Cortex of kidney (tissue), 1 donor: ENCODE measurements around the gene KRTAP10-5.
"Not testable (repeated sequence)": the region's sequence is repeated elsewhere in the genome, so short reads cannot be mapped to it uniquely, and the experiment has no call there.

Source experiments
- DNase-seq: peaks from one replicate; lab custom pipeline; 2025; lab: John Stamatoyannopoulos, UW

KRTAP10-5 gene

GRCh38 chr21:44590897-44591800 lies 10.7 kb upstream of the KRTAP10-5 start:
- not testable (repeated sequence) for DNase-seq

GRCh38 chr21:44590311-44590721 lies 9.9 kb upstream of the KRTAP10-5 start:
- DNase-seq = no peak

GRCh38 chr21:44589586-44590305 lies 9.3 kb upstream of the KRTAP10-5 start:
- DNase-seq = no peak

GRCh38 chr21:44589094-44589493 lies 8.7 kb upstream of the KRTAP10-5 start:
- no peak for DNase-seq

GRCh38 chr21:44585892-44586291 lies 5.5 kb upstream of the KRTAP10-5 start:
- DNase-seq = no peak

- DNase-seq = no peak
Measured at GRCh38 chr21:44583800-44584147, 3.4 kb upstream of the KRTAP10-5 start.

- DNase-seq = no peak
Measured at GRCh38 chr21:44583089-44583799, 2.8 kb upstream of the KRTAP10-5 start.

- no peak for DNase-seq
Measured at GRCh38 chr21:44582055-44582454, 1.7 kb upstream of the KRTAP10-5 start.

- DNase-seq = no peak
Measured at GRCh38 chr21:44581158-44581557, 754 bp upstream of the KRTAP10-5 start.

- DNase-seq = no peak
Measured at GRCh38 chr21:44579833-44580144, 615 bp downstream of the KRTAP10-5 start.

- DNase-seq = no peak
Measured at GRCh38 chr21:44579056-44579832, 1.2 kb downstream of the KRTAP10-5 start.

GRCh38 chr21:44578371-44579055 lies 1.9 kb downstream of the KRTAP10-5 start:
- no peak for DNase-seq

GRCh38 chr21:44576025-44576420 lies 4.4 kb downstream of the KRTAP10-5 start:
- DNase-seq = no peak

GRCh38 chr21:44575307-44576024 lies 4.9 kb downstream of the KRTAP10-5 start:
- DNase-seq = no peak

- no peak for DNase-seq
Measured at GRCh38 chr21:44574457-44575306, 5.7 kb downstream of the KRTAP10-5 start.

- not testable (repeated sequence) for DNase-seq
Measured at GRCh38 chr21:44573630-44574456, 6.6 kb downstream of the KRTAP10-5 start, which contains the start of gene KRTAP10-4. Gene KRTAP10-4, plus strand, starts transcription at chr21:44573729. Its CDS starts 30 bp downstream, at chr21:44573759.

GRCh38 chr21:44572959-44573583 lies 7.3 kb downstream of the KRTAP10-5 start:
- no peak for DNase-seq
